K562 (cell line): ENCODE data around the gene SEZ6. TPM values are rescaled to one million over a fixed set of nuclear protein-coding genes. Genes with fewer than 3 reads are reported as not detected.

Experiments
- ATAC-seq: fragments of 200-7000 bp; cut with Tn5 transposase; 3 replicates; pipeline ENCODE4 v1.9.1; 2020; ENCODE audit warnings: moderate library complexity
- BruUV-seq: library from RNA; stranded (reverse); fragments of 400-500 nt; replicated peaks from 2 replicates; lab custom pipeline; 2021; lab: Mats Ljungman, UMichigan
- CTCF ChIA-PET: fragments of 300-600 bp; formaldehyde crosslinking; extraction: SDS; loops from one replicate; lab custom pipeline; 2021; ENCODE audit warnings: low intra/inter-chr PET ratio; lab: Yijun Ruan, JAX
- POLR2A ChIA-PET: fragments of 300-600, 350-650 bp; sonication (Branson Sonifier 250); formaldehyde crosslinking; extraction: SDS; loops from one replicate; lab custom pipeline; 2021; ENCODE audit warnings: antibody characterized with exemption, inconsistent platforms; lab: Yijun Ruan, JAX
- DNase-seq, 4 experiments: peaks; one replicate each; pipeline versions ENCODE4 v3.0.0 to v3.0.0-alpha.2; 2011 to 2018; ENCODE audit warnings: low spot score in 3 of 4, mixed read lengths in 3 of 4; ENCODE audit errors: extremely low read depth in 1 of 4
- FAIRE-seq: peaks from 2 replicates; lab custom pipeline; 2011; peaks lifted over from hg19 to GRCh38; lab: Jason Lieb, UNC
- H2AFZ ChIP-seq: 2 replicates; pipeline ENCODE4 v1.6.0; 2011; ENCODE audit warnings: low read depth, low read length, control low read depth, inconsistent platforms
- H3K27ac ChIP-seq: fragments of 200-600 bp; 3 replicates; pipeline ENCODE4 v1.8.0; 2011; ENCODE audit warnings: low read depth, mild to moderate bottlenecking, control low read depth, inconsistent platforms, low read length, moderate library complexity, mixed read lengths; ENCODE audit errors: extremely low read depth
- H3K27me3 ChIP-seq, 2 experiments: fragments of 300-600 bp in 1 of 2; 2 replicates in 1 of 2; 3 replicates in 1 of 2; pipeline versions ENCODE4 v1.6.0 to v1.8.0; 2011; ENCODE audit warnings: inconsistent platforms in 2 of 2, low read length in 2 of 2, mild to moderate bottlenecking in 1 of 2, mixed read lengths in 1 of 2, moderate library complexity in 1 of 2; ENCODE audit not compliant: control insufficient read depth in 2 of 2, insufficient read depth in 2 of 2
- H3K36me3 ChIP-seq: fragments of 300-600 bp; 3 replicates; pipeline ENCODE4 v1.8.0; 2011; ENCODE audit warnings: mild to moderate bottlenecking, low read length, inconsistent platforms; ENCODE audit not compliant: control insufficient read depth, insufficient read depth
- H3K4me1 ChIP-seq, 2 experiments: fragments of 200-600 bp in 1 of 2; replicated peaks in 1 of 2; 2 replicates in 1 of 2; 3 replicates in 1 of 2; pipeline versions ENCODE4 v1.5.1 to v1.8.0; 2011; ENCODE audit warnings: inconsistent platforms in 2 of 2, low read length in 2 of 2, mild to moderate bottlenecking in 1 of 2, mixed read lengths in 1 of 2, moderate library complexity in 1 of 2; ENCODE audit not compliant: control insufficient read depth in 2 of 2, insufficient read depth in 2 of 2
- H3K4me2 ChIP-seq: 2 replicates; pipeline ENCODE4 v1.6.1; 2011; ENCODE audit warnings: low read length, control low read depth, inconsistent platforms, mixed read lengths; ENCODE audit not compliant: insufficient read depth
- H3K4me3 ChIP-seq: fragments of 200-600 bp; sonication (generic), shearing (Covaris generic); 2 replicates; pipeline ENCODE4 v1.5.1; 2016; ENCODE audit warnings: control low read depth, inconsistent platforms
- H3K79me2 ChIP-seq: fragments of 200-600 bp; 3 replicates; pipeline ENCODE4 v1.8.0; 2011; ENCODE audit warnings: low read length, inconsistent platforms; ENCODE audit not compliant: control insufficient read depth, insufficient read depth
- H3K9ac ChIP-seq, 2 experiments: 2 replicates each; pipeline versions ENCODE4 v1.6.0 to v1.6.1; 2011; ENCODE audit warnings: low read depth in 2 of 2, low read length in 2 of 2, control low read depth in 1 of 2, inconsistent platforms in 1 of 2, mild to moderate bottlenecking in 1 of 2, mixed read lengths in 1 of 2; ENCODE audit not compliant: insufficient read depth in 1 of 2
- H3K9me1 ChIP-seq: one replicate; pipeline ENCODE4 v1.6.0; 2011; ENCODE audit warnings: inconsistent platforms, mild to moderate bottlenecking, low read length, moderate library complexity; ENCODE audit not compliant: control insufficient read depth, insufficient read depth
- H3K9me3 ChIP-seq: replicated peaks from 2 replicates; pipeline ENCODE4 v1.5.1; 2011; ENCODE audit warnings: low read depth, low read length, inconsistent platforms; ENCODE audit not compliant: control insufficient read depth, insufficient read depth
- H4K20me1 ChIP-seq: replicated peaks from 2 replicates; pipeline ENCODE4 v1.6.1; 2011; ENCODE audit warnings: low read length, inconsistent platforms, mixed read lengths; ENCODE audit not compliant: control insufficient read depth, insufficient read depth
- BHLHE40 ChIP-seq: IDR thresholded peaks from 2 replicates; pipeline ENCODE4 v1.6.1; 2011; ENCODE audit warnings: low read length, improper control_type of control experiment
- EWSR1 ChIP-seq: fragments of 450-650 bp; IDR thresholded peaks from 2 replicates; pipeline ENCODE4 v1.6.1; 2018; ENCODE audit warnings: borderline replicate concordance, mild to moderate bottlenecking, low read depth, moderate library complexity; ENCODE audit not compliant: partially characterized antibody
- HIVEP1 ChIP-seq: fragments of 250-450 bp; sonication (Bioruptor Pico); IDR thresholded peaks from 2 replicates; pipeline ENCODE4 v1.4.0; 2020; ENCODE audit warnings: mild to moderate bottlenecking
- ILK ChIP-seq: fragments of 450-650 bp; IDR thresholded peaks from 2 replicates; pipeline ENCODE4 v1.6.1; 2016; ENCODE audit warnings: missing genetic modification characterization, low read depth, mild to moderate bottlenecking, missing compliant biosample characterization, moderate library complexity, borderline replicate concordance
- KLF13 ChIP-seq: fragments of 450-650 bp; IDR thresholded peaks from 2 replicates; pipeline ENCODE4 v1.6.1; 2016; ENCODE audit warnings: missing genetic modification characterization, low read depth, mild to moderate bottlenecking, missing compliant biosample characterization, moderate library complexity, borderline replicate concordance
- NUFIP1 ChIP-seq: fragments of 450-650 bp; IDR thresholded peaks from 2 replicates; pipeline ENCODE4 v1.6.1; 2018; ENCODE audit not compliant: partially characterized antibody
- ZKSCAN3 ChIP-seq: fragments of 250-450 bp; sonication (Bioruptor Pico); IDR thresholded peaks from 2 replicates; pipeline ENCODE4 v1.4.0; 2020
- ZNF778 ChIP-seq: fragments of 450-650 bp; formaldehyde crosslinking; IDR thresholded peaks from 2 replicates; pipeline ENCODE4 v1.4.0; 2020; ENCODE audit warnings: mild to moderate bottlenecking, moderate library complexity
- WGBS: fragments of 100-300 bp; shearing (Covaris generic); methylation state at CpG from one replicate; pipeline ENCODE4 v1.1.6; 2016; ENCODE audit warnings: low coverage, mixed read lengths; ENCODE audit not compliant: insufficient coverage; ENCODE audit errors: missing lambda C conversion rate; 5-methylcytosine and 5-hydroxymethylcytosine counted together
- in situ Hi-C: fragments of 300-500 bp; cut with MboI; formaldehyde crosslinking; loops from 4 replicates; pipeline ENCODE4 v1.15.0; 2018; ENCODE audit warnings: inconsistent platforms, mixed read lengths
- intact Hi-C: fragments of 100-400 bp; cut with micrococcal nuclease; formaldehyde crosslinking; loops from 2 replicates; pipeline ENCODE4 v1.14.2; 2022
- polyA plus RNA-seq, 8 experiments: library from polyadenylated mRNA; depleted of rRNA in 4 of 8; stranded (reverse) in 5 of 8; unstranded in 3 of 8; fragments of >200 nt; fragmentation: Nextera tagmentation in 2 of 8; fragmentation: Illumina TruSeq in 1 of 8; extraction: Ambion mirVana in 2 of 8; extraction: Trizol in 1 of 8; gene quantifications; 2 replicates each; pipeline versions ENCODE4 v1.2.1 to v1.2.3, GENCODE V29; 2011 to 2014; ENCODE audit warnings: inconsistent platforms in 1 of 8, missing spikeins in 1 of 8
- total RNA-seq, 7 experiments: library from RNA; depleted of rRNA in 6 of 7; stranded (reverse); fragments of >200 nt in 6 of 7; fragmentation: Illumina TruSeq in 2 of 7; extraction: Trizol in 2 of 7; gene quantifications; 2 replicates each; pipeline versions ENCODE4 v1.2.1 to v1.2.3, GENCODE V29; 2011 to 2021; ENCODE audit warnings: low replicate concordance in 1 of 7
- TF ChIP-seq, protein P1 (sequence below): fragments of 450-650 bp; IDR thresholded peaks from 2 replicates; pipeline ENCODE4 v1.6.1; 2016; ENCODE audit warnings: borderline replicate concordance

Gene SEZ6
- total and polyA plus RNA-seq, 9 of the 15 experiments (the other 6 are each of a cell fraction or from before 2014, with no cell fraction given), result not detected

DNA sequence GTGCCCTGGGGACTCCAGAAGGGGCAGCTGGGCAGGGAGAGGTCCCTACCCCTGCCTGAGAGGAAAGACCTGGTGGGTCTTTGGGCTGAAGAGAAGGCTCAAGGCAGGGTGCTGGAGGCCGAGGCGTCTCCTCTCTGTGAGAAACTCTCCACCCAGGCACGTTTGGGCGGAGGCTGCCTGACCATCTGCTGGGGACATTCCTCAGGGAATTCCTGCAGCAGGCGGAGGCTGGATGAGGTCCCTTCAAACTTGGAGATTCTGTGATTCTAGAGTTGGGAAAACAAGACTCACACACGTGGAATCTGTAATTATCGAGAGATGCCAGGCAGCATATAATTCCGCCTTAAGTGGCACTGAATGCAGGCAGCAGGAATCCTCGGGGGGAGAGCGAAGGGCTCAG lies 33.4 kb downstream of the SEZ6 start:
- in situ Hi-C loops (no loop called here), intact Hi-C loops (no loop called here)
- Histone ChIP-seq H3K79me2 (no peaks in the 10 kb centered on the region), H3K9me1 (peaks cover 5% of the 10 kb centered on the region), H2AFZ (no peak overlapping the region), H3K4me2 (no peak overlapping the region), H3K9me3 (no peaks in the 10 kb centered on the region), H3K36me3 (no peaks in the 10 kb centered on the region), H3K9ac (no peak overlapping the region), H3K4me1 (peaks cover 0 to 6% of the 10 kb centered on the region in 2 experiments; a peak in 3 of 5 replicates), H4K20me1 (peaks cover 45% of the 10 kb centered on the region), H3K27ac (no peak overlapping the region), H3K27me3 (peaks cover 30 to 68% of the 10 kb centered on the region in 2 experiments; a peak in 4 of 5 replicates), H3K4me3 (no peak overlapping the region)
- BruUV-seq, result no TSS peak
- ChIA-PET CTCF (no interaction called here), POLR2A (interaction anchor here (1.2 to 4.1 kb wide), 2 partner anchors 10 to 13 kb away, joined by 4 to 15 read pairs; no protein-coding TSS in a partner anchor)
- TF ChIP-seq ZNF778 (CRISPR knock-in tag) (no peak), NUFIP1 (no peak), BHLHE40 (no peak), EWSR1 (no peak), HIVEP1 (CRISPR knock-in tag) (no peak), KLF13 (tag) (no peak), ILK (no peak), ZKSCAN3 (no peak)
- TF ChIP-seq, protein P1, sequence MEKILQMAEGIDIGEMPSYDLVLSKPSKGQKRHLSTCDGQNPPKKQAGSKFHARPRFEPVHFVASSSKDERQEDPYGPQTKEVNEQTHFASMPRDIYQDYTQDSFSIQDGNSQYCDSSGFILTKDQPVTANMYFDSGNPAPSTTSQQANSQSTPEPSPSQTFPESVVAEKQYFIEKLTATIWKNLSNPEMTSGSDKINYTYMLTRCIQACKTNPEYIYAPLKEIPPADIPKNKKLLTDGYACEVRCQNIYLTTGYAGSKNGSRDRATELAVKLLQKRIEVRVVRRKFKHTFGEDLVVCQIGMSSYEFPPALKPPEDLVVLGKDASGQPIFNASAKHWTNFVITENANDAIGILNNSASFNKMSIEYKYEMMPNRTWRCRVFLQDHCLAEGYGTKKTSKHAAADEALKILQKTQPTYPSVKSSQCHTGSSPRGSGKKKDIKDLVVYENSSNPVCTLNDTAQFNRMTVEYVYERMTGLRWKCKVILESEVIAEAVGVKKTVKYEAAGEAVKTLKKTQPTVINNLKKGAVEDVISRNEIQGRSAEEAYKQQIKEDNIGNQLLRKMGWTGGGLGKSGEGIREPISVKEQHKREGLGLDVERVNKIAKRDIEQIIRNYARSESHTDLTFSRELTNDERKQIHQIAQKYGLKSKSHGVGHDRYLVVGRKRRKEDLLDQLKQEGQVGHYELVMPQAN, result no peak
- ATAC-seq (no peak), FAIRE-seq (no peak), DNase-seq (no peak)
- 1% methylated on average over 10 of the region's 10 CpGs for WGBS
